G401.6 (cell line): Measurements from ENCODE around the gene SUFU.
A peak's percentile ranks its signal among the peaks of the same experiment; 100 is the strongest.

ENCODE experiments used
- FAIRE-seq: peaks from 2 replicates; lab custom pipeline; 2012; peaks lifted over from hg19 to GRCh38; lab: Jason Lieb, UNC

Gene SUFU

GRCh38 chr10:102641402-102641801 lies 137.6 kb downstream of the SUFU start:
- FAIRE-seq: no peak

GRCh38 chr10:102641880-102642735 lies 138.3 kb downstream of the SUFU start:
- peak; percentile 98 for FAIRE-seq

- FAIRE-seq: no peak
Measured at GRCh38 chr10:102642736-102643335, 139.1 kb downstream of the SUFU start.

- FAIRE-seq: no peak
Measured at GRCh38 chr10:102643336-102644065, 139.7 kb downstream of the SUFU start.

- no peak for FAIRE-seq
Measured at GRCh38 chr10:102644066-102644645, 140.4 kb downstream of the SUFU start, which contains the start of gene TRIM8. TRIM8 (plus strand) TSS chr10:102644479; CDS start chr10:102644618, 139 bp downstream.

- no peak for FAIRE-seq
Measured at GRCh38 chr10:102644646-102645387, 141.0 kb downstream of the SUFU start.

GRCh38 chr10:102645388-102645740 lies 141.6 kb downstream of the SUFU start:
- no peak for FAIRE-seq

GRCh38 chr10:102645741-102646609 lies 142.2 kb downstream of the SUFU start:
- no peak for FAIRE-seq

- FAIRE-seq: peak; percentile 84
Measured at GRCh38 chr10:102646610-102647442, 143.1 kb downstream of the SUFU start.

- FAIRE-seq: no peak
Measured at GRCh38 chr10:102647443-102648268, 143.9 kb downstream of the SUFU start.

- no peak for FAIRE-seq
Measured at GRCh38 chr10:102648269-102648888, 144.6 kb downstream of the SUFU start.

GRCh38 chr10:102648889-102649796 lies 145.4 kb downstream of the SUFU start:
- FAIRE-seq: no peak

- no peak for FAIRE-seq
Measured at GRCh38 chr10:102649797-102650654, 146.3 kb downstream of the SUFU start.

- no peak for FAIRE-seq
Measured at GRCh38 chr10:102650655-102651454, 147.1 kb downstream of the SUFU start.

- no peak for FAIRE-seq
Measured at GRCh38 chr10:102651455-102652169, 147.8 kb downstream of the SUFU start.
